GM21619 (cell line): ENCODE measurements around the gene TUNAR.

Source experiments
- ATAC-seq: cut with Tn5 transposase; IDR thresholded peaks from one replicate; pipeline ENCODE4 v1.9.1; 2021; ENCODE audit not compliant: unreplicated experiment

TUNAR gene

DNA sequence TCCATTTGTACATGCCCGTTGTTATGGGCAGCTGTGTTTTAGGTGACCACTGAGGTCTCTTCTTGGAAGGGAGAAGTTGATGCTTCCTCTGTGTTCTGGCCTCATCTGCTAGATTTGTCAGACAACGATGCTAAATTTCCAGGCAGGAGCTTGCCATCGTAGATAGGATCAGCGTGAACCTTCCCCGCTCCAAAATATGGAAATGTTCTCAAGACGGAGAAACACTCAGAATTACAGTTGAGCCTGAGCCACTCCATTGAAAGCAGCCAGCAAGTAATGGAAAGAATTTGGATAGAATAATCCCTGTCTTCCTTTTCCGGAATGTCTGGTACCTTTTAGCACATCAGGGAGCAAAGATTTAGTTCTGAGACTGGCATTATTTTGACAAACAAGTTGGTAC lies 34.8 kb downstream of the TUNAR start:
- no peak for ATAC-seq

DNA sequence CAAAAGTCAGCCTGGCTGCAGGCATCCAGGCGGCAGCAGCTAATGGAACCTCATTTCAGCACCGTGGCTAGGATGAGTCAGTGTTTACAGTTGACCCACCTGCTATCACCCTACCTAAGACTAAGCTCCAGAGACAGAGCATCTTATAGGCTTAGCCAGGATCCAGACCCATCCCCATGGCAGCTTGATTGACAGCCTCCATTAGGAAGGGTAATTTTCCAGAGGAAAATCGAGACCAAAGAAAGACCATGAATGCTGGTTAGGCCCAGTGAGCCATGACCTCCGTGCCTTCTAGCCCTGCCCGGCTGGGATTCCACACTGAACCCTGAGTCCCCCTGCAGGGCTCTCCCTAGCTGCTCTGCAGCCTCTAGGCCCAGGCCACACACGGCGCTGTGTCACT lies 38.7 kb downstream of the TUNAR start:
- ATAC-seq = no peak

DNA sequence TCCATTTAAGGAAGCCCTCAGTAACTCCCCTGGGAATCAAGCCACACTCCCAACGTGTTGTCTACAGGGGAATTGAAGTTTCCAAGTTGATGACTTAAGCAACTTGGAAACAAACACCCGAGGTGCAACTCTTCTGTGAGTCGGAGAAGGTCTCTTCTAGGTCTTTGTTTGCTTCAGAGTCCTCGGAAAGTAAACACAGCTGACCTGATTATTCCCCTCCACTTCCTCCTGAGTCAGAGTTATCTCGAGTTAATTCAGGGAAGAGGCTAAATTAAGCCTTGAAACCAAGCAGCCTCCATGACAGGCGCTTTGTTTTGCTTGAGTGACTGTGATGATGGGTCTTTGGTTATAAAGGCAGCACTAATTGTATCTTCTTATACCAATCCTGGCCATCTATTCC lies 41.8 kb downstream of the TUNAR start:
- ATAC-seq = no peak

DNA sequence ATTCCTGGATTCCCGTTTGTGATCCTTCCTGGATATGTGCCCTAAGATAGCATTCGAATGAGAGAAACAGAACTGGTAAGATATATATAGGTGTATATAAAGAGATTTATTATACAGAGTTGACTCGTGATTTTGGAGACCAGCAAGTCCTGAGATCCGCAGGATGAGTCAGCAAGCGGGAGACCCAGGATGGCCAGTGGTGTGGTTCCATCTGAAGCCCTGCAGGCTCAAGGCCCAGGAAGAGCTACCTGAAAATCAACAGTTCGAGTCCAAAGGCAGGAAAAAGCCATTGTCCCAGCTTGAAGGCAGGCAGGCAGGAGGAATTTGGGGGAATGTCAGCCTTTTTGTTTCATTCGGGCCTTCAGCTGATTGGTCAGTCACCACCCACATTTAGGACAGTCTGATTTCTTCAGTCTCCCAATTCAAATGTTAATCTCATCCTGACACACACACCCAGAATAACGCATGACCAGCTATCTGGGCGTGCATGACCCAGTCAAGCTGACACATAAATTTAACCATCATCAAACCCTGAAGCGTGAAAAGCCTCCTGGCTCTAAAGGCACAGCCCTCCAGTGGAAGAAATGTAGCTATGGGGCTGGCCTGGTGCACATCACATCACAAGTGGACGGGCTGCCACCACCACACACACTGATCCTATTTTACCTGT lies 44.3 kb downstream of the TUNAR start:
- no peak for ATAC-seq

DNA sequence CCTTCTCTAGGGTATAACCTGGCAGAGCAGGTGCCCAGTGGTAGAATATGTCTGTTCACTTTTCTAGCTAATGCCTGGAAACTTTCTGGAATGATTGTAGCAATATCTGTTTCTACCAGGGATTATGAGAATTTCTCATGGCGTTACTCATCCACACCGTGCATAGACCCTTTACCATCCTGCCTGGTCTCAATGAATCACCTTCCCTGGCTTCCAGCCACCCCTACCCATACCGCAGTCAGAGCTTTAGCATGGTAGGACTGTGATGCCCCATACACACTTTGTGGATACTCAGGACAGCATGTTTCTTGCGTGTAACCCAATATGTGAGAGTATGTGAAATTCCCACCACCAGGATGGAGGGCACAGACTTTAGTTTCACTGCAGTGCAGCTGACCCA lies 45.4 kb downstream of the TUNAR start:
- ATAC-seq = no peak

DNA sequence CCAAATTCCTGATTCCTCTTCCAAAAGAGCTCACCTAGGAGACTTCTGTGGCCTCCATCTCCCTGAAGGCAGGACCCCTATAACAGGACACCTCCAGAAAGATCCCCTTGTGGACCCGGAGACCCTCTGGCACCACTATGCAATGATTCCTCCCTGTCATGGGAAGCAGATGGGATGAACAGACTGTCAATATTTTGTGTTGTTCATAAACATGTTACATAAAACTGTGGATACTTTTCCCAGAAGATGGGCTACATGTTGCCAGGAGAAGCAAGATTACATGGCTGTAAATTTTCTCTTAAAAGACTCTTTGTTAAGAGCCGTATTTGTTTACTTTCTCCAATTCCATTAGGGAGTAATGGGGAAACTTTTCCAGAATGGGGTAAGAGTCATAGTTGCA lies 52.1 kb downstream of the TUNAR start:
- ATAC-seq = no peak

DNA sequence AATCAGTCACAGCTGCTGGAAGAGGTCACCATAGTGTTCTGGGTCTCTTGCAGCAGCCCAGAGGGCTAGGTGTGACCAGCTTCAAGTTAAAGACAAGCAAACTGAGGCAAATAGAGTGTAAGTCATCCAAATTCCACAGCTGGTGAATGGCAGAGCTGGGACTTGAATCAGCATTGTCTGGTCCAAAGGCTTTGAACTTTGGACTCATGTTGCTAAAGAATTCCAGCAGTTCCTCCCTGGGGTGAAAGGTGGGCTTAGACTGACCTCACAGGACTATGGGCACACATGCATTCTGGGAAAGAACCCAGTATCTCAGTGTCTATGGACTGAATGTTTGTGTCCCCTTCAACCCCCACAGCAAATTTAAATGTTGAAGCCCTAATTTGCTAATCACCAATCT lies 54.8 kb downstream of the TUNAR start:
- ATAC-seq = no peak

DNA sequence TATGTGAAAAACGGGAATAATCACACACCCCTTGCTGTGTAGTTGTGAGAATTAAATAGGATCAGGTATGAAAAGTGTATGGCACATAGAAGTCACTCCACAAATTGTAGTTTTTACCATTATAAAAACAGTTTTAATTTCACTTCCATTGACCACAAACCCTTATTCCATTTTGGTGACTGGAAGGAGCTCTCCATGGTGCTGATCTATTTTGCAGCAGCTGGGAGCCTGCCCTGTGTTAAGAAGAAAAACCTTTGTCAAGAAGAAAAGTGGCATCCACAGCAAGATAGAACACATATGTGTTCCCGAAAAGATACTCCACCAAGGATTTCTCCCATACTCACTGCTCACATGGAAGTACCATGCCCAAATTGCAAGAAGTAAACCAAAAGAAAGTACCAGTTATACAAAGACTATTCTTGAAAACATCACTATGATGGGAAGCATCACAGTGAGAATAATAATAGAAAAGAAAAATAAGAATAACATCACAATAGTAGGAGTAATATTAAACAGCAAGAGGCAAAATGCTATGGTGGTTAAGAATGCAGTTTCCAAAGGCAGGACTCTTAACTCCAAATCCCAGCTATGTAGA lies 58.7 kb downstream of the TUNAR start:
- no peak for ATAC-seq

DNA sequence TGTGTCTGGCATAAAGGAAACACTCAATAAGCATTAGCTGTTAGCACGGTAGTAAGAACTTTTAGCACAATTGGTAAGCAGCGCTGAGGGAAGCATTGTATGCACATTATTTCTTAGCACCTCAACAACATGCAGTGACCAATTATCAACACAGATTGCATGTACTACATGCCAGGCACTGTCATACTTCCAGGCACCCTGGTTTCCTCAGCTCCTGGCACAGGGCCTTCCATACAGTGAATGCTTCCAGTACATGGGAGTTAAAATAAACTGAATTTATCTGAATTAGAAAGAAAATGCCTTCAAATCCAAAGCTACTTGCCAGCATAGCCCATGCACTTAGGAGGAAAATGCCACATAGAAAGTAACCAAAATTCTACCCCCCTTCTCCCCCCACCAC lies 59.4 kb downstream of the TUNAR start:
- ATAC-seq = no peak

DNA sequence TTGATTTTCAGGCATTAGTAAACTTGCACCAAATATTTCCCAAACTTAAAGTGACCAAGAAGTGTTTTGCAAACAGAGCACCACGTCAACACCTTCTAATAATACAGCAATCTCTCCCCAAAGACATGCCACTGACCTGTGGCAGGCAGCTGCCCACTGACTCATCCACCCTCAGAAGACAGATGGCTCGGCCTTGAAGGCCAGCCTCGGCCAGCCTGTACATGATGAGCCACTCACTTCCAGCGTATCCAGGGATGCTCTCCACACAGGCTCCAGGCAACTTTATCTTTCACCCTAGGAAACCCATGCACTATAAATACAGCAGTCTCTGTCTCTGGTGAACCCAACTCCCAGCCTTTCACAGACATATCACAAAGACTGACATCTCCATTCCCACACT lies 62.7 kb downstream of the TUNAR start:
- no peak for ATAC-seq

DNA sequence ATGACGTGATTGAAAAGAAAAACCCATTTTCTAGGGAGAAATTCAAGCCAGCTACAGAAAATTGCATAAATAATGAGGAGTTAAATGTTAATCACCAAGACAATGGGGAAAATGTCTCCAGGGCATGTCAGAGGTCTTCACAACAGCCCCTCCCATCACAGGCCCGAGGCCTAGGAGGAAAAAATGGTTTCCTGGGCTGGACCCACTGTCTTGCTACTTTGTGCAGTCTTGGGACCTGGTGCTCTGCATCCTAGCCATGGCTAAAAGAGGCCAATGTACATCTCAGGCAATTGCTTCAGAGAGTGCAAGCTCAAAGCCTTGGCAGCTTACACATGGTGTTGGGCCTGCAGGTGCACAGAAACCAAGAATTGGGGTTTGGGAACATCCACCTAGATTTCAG lies 65.3 kb downstream of the TUNAR start:
- ATAC-seq = no peak

DNA sequence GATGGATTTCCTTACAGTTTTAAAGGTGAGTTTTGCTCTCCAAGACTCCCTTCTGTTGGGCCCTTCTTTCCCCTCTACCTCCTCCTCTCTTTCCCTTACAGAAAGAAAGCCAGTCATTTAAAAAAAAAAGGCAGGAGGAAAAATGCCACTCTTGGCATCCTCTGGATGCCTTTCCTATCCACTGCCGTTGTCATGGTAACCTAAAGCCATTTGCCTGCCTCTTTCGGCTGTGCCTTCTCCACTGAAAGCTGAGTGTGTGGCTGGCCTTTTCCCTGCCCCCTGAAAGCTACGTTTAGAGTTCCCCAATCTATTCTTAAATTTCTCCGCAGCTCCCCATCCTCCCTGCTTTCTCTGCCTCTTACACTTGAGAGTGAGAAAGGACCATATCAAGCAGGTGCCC lies 67.1 kb downstream of the TUNAR start:
- no peak for ATAC-seq

DNA sequence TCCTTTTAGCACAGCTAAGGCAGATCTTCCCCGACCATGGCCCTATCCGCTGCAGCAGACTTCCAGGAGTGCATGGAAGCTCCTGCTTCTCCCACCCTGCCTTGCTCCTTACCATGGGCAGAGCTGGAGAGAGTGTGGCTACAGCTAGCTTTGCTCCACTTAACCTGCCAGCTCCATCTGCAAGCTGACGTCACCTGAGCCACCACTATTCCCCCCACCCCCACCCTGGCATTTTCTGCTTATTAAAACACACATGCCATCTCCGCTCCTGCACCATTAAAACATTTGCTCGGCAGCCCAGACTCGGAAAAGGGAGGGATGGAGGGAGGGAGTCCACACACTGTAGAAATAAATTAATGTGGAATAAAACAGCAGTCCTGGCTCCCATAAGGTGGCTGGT lies 67.8 kb downstream of the TUNAR start:
- ATAC-seq = no peak

DNA sequence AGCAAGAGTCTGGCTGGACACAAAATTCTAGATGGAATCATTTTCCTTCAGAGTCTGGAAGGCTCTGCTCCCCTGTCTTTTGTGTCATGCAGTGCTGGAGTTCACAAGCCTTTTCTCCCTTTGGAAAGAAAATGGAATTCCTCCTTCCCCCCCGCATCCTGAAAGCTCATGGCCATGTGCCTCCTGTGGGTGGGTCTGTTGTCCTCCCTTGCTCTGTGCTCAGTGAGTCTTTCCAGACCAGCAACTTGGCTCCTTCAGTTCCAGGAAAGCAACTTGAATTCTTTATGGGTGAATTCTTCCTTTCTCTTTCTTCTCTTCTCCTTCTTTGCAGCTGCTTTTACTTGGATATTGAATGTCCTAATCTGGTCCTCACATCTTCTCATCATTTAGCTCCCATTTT lies 70.2 kb downstream of the TUNAR start:
- ATAC-seq = no peak

DNA sequence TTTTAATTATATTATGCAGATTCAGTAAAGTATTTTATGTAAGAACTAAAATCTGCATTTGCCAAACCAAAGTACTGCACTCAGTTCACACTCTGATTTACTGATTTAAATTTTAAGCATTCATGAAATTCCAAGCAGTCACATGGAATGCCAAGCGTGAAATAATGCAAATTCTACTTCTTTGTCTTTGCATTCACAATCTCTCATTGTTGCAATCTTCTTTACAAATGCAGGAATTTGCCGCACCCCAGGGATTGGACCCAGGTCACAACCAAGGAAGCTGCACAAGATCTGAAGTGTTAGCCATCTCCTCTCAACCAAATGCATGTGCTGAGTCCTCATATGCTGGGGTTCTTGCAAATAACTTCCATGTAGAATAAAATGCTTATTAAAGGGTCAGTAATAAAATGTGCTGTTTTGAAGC lies 71.9 kb downstream of the TUNAR start:
- ATAC-seq = no peak

DNA sequence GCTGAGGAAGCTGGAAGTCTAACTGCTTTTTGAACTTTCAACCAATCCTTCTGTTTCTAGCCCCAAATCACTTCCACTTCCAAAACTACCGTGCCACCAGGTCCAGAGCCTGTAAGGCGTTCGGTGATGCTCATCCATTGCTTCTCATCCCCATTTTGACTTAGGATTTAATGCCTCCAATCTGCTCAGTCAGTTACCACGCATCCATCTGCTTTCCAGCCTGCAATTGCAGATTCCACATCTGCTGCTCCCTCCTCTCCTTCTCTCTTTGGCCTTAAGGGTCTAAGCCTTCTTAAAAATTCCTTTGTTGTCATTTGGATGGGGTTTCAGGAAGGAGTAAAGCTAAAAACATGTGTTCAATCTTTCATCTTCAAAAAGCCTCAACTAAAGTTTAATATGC lies 74.7 kb downstream of the TUNAR start:
- ATAC-seq = no peak

DNA sequence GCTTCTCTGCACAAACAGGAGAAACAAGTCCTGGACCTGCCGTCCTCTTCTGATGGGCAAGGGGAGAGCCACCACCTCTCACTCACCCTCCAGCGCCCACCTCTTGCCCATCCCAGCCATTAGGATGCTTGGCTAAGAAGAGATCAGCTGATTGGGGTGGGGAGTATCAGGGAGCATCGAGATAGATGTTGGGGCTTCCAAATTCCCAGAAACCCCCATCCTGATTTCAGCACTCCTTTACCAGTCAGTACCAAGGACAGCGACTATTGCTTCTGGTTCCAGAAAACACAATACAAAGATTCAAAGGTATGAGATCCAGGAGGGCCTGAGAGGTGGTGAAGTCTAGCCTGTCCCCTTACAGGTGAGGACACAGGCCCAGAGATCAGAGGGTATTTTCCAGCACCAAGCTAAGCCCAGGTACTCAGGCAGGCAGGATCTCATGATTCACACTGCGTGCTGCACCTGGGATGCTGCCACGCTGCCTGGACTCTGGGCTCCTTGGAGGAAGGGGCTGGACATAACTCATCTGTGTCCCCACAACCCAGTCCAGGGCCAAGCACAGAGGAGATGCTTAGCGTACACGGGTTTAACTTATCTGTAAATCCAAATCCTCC lies 76.6 kb downstream of the TUNAR start:
- no peak for ATAC-seq

DNA sequence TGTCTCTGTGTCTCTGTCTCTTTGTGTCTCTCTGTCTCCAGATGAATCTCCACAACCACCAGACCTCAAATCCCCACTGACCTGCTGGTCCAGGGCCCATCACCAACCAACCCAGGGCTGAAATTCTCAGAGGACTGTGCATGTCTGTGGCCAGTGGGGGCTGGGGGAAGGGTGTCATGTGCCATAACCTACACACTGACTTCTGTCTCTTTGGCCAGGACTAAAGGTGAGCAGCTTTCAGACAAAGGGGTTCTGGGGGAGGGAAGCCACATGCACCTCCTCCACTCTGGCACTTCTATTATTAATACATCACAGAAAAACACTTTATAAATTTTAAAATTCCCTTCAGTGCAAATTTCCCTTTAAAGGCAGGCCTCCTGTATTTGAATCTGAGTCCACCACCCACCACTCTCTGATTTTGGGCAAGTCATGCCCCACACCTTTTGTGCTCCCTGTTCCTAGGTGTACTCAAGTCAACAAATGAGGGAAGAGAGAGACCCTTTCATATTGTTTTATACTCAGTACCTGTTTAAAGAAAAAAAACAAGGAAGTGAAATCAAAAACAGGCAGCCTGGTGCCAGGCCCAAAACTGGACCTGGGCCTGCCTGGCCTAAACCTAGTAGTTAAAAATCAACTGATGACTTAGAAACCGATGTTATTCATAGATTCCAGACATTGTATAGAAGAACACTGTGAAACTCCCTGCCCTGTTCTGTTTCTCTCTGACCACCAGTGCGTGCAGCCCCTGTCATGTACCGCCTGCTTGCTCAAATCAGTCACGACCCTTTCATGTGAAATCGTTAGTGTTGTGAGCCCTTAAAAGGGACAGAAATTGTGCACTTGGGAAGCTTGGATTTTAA lies 80.2 kb downstream of the TUNAR start:
- ATAC-seq = no peak

DNA sequence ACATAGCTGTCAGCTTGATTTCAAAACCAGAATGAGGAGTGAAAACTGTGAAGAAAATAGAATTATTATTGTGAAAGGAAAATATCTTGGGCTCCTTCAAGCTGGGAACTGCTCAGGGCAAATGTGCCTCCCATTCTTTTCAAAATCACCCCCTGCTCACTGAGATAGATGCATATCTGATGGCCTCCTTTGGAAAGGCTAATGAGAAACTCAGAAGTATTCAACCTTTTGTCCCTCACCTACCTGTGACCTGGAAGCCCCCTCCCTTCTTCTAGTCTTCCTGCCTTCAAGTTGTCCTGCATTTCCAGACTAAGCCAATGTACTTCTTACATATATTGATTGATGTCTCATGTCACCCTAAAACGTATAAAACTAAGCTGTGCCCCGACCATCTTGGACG lies 81.5 kb downstream of the TUNAR start:
- ATAC-seq = no peak

DNA sequence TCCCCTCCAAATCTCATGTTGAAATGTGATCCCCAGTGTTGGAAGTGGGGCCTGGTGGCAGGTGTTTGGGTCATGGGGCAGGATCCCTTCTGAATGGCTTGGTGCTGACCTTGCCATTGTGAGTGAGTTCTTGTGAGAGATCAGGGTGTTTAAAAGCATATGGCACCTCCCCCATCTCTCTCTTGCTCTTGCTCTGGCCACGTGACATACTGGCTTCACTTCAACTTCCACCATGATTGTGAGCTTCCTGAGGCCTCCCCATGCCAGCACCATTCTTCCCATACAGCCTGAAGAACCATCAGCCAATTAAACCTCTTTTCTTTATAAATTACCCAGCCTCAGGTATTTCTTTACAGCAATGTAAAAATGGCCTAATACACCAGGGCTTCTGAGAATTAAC lies 82.7 kb downstream of the TUNAR start:
- ATAC-seq = no peak

DNA sequence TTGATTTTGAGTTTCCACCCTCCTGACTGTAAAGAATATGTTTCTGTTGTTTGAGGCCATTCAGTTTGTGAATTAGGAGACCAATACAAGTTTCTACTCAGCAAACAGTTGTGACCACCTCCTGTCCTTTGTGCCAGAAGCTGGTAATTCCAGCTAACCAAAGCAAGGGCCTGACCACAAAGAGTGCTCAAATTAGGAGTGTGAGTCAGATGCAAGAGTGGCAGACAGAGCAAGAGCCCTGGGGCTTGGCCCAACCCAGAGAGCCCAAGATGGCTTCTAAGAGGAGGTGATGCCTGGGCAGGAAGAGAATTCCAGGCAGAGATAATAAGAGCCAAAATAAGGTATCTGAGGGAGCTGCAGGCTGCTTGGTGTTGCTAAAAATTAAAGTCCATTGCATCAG lies 84.8 kb downstream of the TUNAR start:
- ATAC-seq = no peak

DNA sequence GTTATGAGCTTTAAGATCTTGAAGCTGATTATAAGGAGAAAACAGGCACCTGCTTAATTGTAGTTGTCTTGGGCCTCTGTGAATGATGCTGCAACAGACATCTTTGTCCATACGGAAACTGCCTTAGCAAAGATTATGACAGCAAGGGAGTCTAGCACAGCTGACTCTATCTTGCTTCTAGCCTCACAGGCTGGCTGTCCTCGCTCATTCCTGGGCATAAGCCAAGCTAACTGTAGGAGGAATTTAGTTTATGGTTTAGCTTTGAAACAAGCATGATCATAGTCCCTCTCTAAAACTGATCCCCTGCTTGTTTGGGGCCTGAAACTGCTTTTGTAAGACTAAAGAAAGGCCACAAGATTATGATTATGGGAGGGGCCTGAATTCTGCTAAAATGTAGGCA lies 88.3 kb downstream of the TUNAR start:
- ATAC-seq = no peak
